Daoy (cell line): ENCODE results near the gene UGT3A2. TPM values are rescaled to one million over a fixed set of nuclear protein-coding genes. Genes with fewer than 3 reads are reported as not detected.
"Not testable (repeated sequence)": the region's sequence is repeated elsewhere in the genome, so short reads cannot be mapped to it uniquely, and the experiment has no call there.

Experiments
- DNase-seq: peaks from one replicate; pipeline ENCODE4 v3.0.0-alpha.2; 2015; ENCODE audit warnings: low read depth
- total RNA-seq: library from RNA; depleted of rRNA; stranded (reverse); fragments of >200 nt; shearing (Covaris generic); gene quantifications from 2 replicates; pipeline ENCODE4 v1.2.3, GENCODE V29; 2014

The UGT3A2 gene
- total RNA-seq, 1 experiment from 2014 or later = 1.3 TPM

GRCh38 chr5:36054647-36055046 lies 12.0 kb downstream of the UGT3A2 start:
- no peak for DNase-seq

GRCh38 chr5:36052538-36052937 lies 14.1 kb downstream of the UGT3A2 start:
- DNase-seq = no peak

GRCh38 chr5:36049949-36050348 lies 16.7 kb downstream of the UGT3A2 start:
- no peak for DNase-seq

GRCh38 chr5:36047384-36048160 lies 19.1 kb downstream of the UGT3A2 start:
- DNase-seq = no peak

- no peak for DNase-seq
Observed at GRCh38 chr5:36045895-36046294, 20.8 kb downstream of the UGT3A2 start.

GRCh38 chr5:36041537-36041845 lies 25.2 kb downstream of the UGT3A2 start:
- DNase-seq = no peak

- DNase-seq = no peak
Observed at GRCh38 chr5:36040651-36041536, 25.8 kb downstream of the UGT3A2 start.

- no peak for DNase-seq
Observed at GRCh38 chr5:36035696-36036095, 31.0 kb downstream of the UGT3A2 start.

- DNase-seq = not testable (repeated sequence)
Observed at GRCh38 chr5:36034536-36035134, 32.0 kb downstream of the UGT3A2 start.

GRCh38 chr5:36033486-36033885 lies 33.2 kb downstream of the UGT3A2 start:
- DNase-seq = no peak

GRCh38 chr5:36033047-36033446 lies 33.6 kb downstream of the UGT3A2 start:
- no peak for DNase-seq

GRCh38 chr5:36031223-36031622 lies 35.5 kb downstream of the UGT3A2 start:
- no peak for DNase-seq

- DNase-seq = no peak
Observed at GRCh38 chr5:36029914-36030313, 36.8 kb downstream of the UGT3A2 start.

- no peak for DNase-seq
Observed at GRCh38 chr5:36028816-36029465, 37.7 kb downstream of the UGT3A2 start.

GRCh38 chr5:36027711-36028110 lies 39.0 kb downstream of the UGT3A2 start:
- DNase-seq = no peak

- no peak for DNase-seq
Observed at GRCh38 chr5:36026706-36027465, 39.8 kb downstream of the UGT3A2 start.

GRCh38 chr5:36022246-36022645 lies 44.4 kb downstream of the UGT3A2 start:
- DNase-seq = not testable (repeated sequence)

- not testable (repeated sequence) for DNase-seq
Observed at GRCh38 chr5:36019584-36019983, 47.1 kb downstream of the UGT3A2 start.

- DNase-seq = no peak
Observed at GRCh38 chr5:36017622-36018021, 49.1 kb downstream of the UGT3A2 start.

GRCh38 chr5:36017004-36017403 lies 49.7 kb downstream of the UGT3A2 start:
- DNase-seq = no peak

GRCh38 chr5:36013182-36013581 lies 53.5 kb downstream of the UGT3A2 start:
- no peak for DNase-seq
